Measurements from ENCODE around the gene LSP1.

DNA sequence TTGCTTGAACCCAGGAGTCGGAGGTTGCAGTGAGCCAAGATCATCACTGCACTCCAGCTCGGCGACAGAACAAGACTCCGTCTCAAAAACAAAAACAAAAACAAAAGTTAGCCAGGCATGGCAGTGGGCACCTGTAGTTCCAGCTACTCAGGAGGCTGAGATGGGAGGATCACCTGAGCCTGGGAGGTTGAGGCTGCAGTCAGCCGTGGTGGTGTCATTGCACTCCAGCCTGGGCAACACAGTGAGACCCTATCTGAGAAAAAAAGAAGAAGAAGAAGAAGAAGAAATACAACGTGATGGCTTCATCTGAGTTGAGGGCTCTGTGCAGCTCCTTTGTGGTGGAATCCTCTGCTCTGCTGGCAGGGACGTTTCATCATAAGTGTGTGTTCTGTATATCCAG lies 56.6 kb downstream of the LSP1 start:
- TF ChIP-seq, protein P1, sequence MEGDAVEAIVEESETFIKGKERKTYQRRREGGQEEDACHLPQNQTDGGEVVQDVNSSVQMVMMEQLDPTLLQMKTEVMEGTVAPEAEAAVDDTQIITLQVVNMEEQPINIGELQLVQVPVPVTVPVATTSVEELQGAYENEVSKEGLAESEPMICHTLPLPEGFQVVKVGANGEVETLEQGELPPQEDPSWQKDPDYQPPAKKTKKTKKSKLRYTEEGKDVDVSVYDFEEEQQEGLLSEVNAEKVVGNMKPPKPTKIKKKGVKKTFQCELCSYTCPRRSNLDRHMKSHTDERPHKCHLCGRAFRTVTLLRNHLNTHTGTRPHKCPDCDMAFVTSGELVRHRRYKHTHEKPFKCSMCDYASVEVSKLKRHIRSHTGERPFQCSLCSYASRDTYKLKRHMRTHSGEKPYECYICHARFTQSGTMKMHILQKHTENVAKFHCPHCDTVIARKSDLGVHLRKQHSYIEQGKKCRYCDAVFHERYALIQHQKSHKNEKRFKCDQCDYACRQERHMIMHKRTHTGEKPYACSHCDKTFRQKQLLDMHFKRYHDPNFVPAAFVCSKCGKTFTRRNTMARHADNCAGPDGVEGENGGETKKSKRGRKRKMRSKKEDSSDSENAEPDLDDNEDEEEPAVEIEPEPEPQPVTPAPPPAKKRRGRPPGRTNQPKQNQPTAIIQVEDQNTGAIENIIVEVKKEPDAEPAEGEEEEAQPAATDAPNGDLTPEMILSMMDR (IDR thresholded peaks at IDR 0.05), result no peak
- TF ChIP-seq POLR2A (IDR thresholded peaks at IDR 0.05), result no peak

Measured in adrenal gland (tissue), 5 donors.